ENCODE data around the gene DMD. TPM values are rescaled to one million over a fixed set of nuclear protein-coding genes. Genes with fewer than 3 reads are reported as not detected.
A peak's percentile ranks its signal among the peaks of the same experiment; 100 is the strongest.

The DMD gene
- total RNA-seq, 1 donor from 2014 or later: 30.6 TPM

DNA sequence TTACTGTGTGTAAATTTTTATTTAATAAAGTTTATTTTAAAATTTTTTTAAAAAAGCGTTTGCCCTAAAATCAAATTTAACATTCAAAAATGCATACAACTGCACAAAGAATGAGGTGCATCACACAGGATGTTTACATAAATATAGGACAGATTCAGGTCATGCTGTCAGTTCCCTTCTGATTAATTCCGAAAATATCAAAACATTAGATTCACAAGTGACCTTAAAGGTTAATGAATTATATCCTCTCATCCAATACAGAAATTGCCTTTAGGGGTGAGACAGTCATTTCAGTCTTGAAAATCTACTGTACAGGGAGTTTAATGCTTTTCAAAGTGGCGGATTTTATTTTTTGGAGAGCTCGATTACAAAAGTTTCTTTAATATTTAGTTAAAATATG is 1930.8 kb downstream of the DMD start:
- H3K4me1 Mint-ChIP-seq: peaks cover 12% of the 10 kb centered on the region
- Histone ChIP-seq H3K79me2 (ENCODE audit: low read depth) (no peaks in the 10 kb centered on the region), H2AFZ (replicated peaks) (no peak overlapping the region), H4K20me1 (ENCODE audit: low read depth) (no peaks in the 10 kb centered on the region), H3K27me3 (no peaks in the 10 kb centered on the region), H3K9ac (no peak overlapping the region), H3K4me3 (no peak overlapping the region), H3K4me1 (peaks cover 11% of the 10 kb centered on the region), H3K9me3 (ENCODE audit: low read depth) (no peaks in the 10 kb centered on the region), H3K36me3 (no peaks in the 10 kb centered on the region), H3F3A (ENCODE audit: low read depth) (no peaks in the 10 kb centered on the region), H3K4me2 (no peak overlapping the region), H3K27ac (no peak overlapping the region)
- TF ChIP-seq EZH2 (IDR thresholded peaks at IDR 0.05) (no peak), EZH2phosphoT487 (IDR thresholded peaks at IDR 0.05) (no peak)
- TF ChIP-seq, protein P1, sequence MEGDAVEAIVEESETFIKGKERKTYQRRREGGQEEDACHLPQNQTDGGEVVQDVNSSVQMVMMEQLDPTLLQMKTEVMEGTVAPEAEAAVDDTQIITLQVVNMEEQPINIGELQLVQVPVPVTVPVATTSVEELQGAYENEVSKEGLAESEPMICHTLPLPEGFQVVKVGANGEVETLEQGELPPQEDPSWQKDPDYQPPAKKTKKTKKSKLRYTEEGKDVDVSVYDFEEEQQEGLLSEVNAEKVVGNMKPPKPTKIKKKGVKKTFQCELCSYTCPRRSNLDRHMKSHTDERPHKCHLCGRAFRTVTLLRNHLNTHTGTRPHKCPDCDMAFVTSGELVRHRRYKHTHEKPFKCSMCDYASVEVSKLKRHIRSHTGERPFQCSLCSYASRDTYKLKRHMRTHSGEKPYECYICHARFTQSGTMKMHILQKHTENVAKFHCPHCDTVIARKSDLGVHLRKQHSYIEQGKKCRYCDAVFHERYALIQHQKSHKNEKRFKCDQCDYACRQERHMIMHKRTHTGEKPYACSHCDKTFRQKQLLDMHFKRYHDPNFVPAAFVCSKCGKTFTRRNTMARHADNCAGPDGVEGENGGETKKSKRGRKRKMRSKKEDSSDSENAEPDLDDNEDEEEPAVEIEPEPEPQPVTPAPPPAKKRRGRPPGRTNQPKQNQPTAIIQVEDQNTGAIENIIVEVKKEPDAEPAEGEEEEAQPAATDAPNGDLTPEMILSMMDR (IDR thresholded peaks at IDR 0.05): no peak
- H3K27ac Mint-ChIP-seq: no peak overlapping the region
- DNase-seq (ENCODE audit: low spot score): no peak
- H3K36me3 Mint-ChIP-seq: no peaks in the 10 kb centered on the region
- no peak overlapping the region for H3K4me3 Mint-ChIP-seq
- peaks cover under 1% of the 10 kb centered on the region for H3K27me3 Mint-ChIP-seq (ENCODE audit: insufficient read depth, low read depth)
- H3K9me3 Mint-ChIP-seq: peaks cover 4% of the 10 kb centered on the region

DNA sequence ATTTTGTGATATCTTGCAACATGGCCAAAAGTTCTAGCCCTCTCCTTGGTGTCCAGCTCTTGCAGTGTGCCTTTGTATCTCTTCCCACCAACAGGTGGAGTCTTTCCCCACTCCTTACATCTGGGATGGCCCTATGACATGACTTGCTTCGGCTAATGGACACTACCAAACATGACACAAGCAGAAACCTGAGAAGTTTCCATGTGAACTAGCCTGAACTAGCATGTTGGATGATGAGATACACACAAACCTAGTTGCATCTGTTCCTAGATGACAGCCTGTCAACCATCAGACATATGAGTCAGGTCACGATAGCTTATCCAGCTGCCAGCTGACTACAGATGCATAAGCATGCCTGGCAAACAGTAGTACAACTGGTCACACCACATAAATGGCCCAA is 1932.0 kb downstream of the DMD start:
- Histone ChIP-seq H2AFZ (replicated peaks) (no peak overlapping the region), H3K36me3 (no peaks in the 10 kb centered on the region), H3K4me2 (no peak overlapping the region), H3K27me3 (no peaks in the 10 kb centered on the region), H3K27ac (no peak overlapping the region), H3K79me2 (ENCODE audit: low read depth) (no peaks in the 10 kb centered on the region), H4K20me1 (ENCODE audit: low read depth) (no peaks in the 10 kb centered on the region), H3K9me3 (ENCODE audit: low read depth) (no peaks in the 10 kb centered on the region), H3K4me3 (no peak overlapping the region), H3K4me1 (peaks cover 17% of the 10 kb centered on the region), H3K9ac (no peak overlapping the region), H3F3A (ENCODE audit: low read depth) (no peaks in the 10 kb centered on the region)
- peaks cover 4% of the 10 kb centered on the region for H3K9me3 Mint-ChIP-seq
- no peaks in the 10 kb centered on the region for H3K36me3 Mint-ChIP-seq
- H3K4me3 Mint-ChIP-seq: no peak overlapping the region
- peaks cover 3% of the 10 kb centered on the region for H3K27me3 Mint-ChIP-seq (ENCODE audit: insufficient read depth, low read depth)
- H3K4me1 Mint-ChIP-seq: peaks cover 22% of the 10 kb centered on the region
- H3K27ac Mint-ChIP-seq: no peak overlapping the region
- TF ChIP-seq EZH2phosphoT487 (IDR thresholded peaks at IDR 0.05): no peak
- TF ChIP-seq, protein P1 (IDR thresholded peaks at IDR 0.05): peak; percentile 37
- DNase-seq (ENCODE audit: low spot score): peak; percentile 9

DNA sequence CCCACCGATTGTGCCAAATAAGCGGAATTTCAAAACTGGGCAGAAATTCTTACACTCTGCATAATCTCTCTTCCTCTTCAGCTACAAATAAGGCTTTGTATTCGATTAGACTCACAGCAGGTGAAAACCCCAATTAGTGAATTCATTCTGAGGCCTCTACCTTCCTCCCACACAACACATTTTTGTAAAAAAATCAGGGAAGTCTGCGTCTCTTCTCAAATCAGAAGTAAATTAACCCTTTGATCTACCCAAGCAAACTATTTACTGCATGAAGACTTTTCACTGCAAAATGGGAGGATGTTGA is 1938.9 kb downstream of the DMD start:
- H3K4me1 ChIP-seq: peaks cover 24% of the 10 kb centered on the region
- no peaks in the 10 kb centered on the region for H3K36me3 Mint-ChIP-seq
- H3K4me2 ChIP-seq: peak overlapping the region; percentile 25
- no peaks in the 10 kb centered on the region for H3K9me3 ChIP-seq (ENCODE audit: low read depth)
- H4K20me1 ChIP-seq (ENCODE audit: low read depth): no peaks in the 10 kb centered on the region
- TF ChIP-seq EZH2 (IDR thresholded peaks at IDR 0.05): no peak
- TF ChIP-seq EZH2phosphoT487 (IDR thresholded peaks at IDR 0.05): no peak
- TF ChIP-seq, protein P1 (IDR thresholded peaks at IDR 0.05): no peak
- H3K79me2 ChIP-seq (ENCODE audit: low read depth): no peaks in the 10 kb centered on the region
- no peak overlapping the region for H2AFZ ChIP-seq (replicated peaks)
- no peaks in the 10 kb centered on the region for H3K36me3 ChIP-seq
- H3K4me1 Mint-ChIP-seq: peaks cover 37% of the 10 kb centered on the region
- H3K27me3 Mint-ChIP-seq (ENCODE audit: insufficient read depth, low read depth): peaks cover 7% of the 10 kb centered on the region
- peak overlapping the region; percentile 61 for H3K27ac ChIP-seq
- no peak overlapping the region for H3K9ac ChIP-seq
- no peak overlapping the region for H3K4me3 ChIP-seq
- H3K27ac Mint-ChIP-seq: peak overlapping the region; percentile 35
- peaks cover 4% of the 10 kb centered on the region for H3K9me3 Mint-ChIP-seq
- DNase-seq (ENCODE audit: low spot score): peak; percentile 50
- no peaks in the 10 kb centered on the region for H3K27me3 ChIP-seq
- no peak overlapping the region for H3K4me3 Mint-ChIP-seq
- peaks cover 7% of the 10 kb centered on the region for H3F3A ChIP-seq (ENCODE audit: low read depth)

All from neural progenitor cell (in vitro differentiated cells).